Activated naive CD4-positive, alpha-beta T cell treated with Interleukin-2 at 50 U/mL for 16 hours (primary cell): ENCODE results near the gene CLCN2.

Experiments used
- DNase-seq: peaks from one replicate; pipeline ENCODE4 v3.0.0-alpha.2; 2020

The CLCN2 gene

DNA sequence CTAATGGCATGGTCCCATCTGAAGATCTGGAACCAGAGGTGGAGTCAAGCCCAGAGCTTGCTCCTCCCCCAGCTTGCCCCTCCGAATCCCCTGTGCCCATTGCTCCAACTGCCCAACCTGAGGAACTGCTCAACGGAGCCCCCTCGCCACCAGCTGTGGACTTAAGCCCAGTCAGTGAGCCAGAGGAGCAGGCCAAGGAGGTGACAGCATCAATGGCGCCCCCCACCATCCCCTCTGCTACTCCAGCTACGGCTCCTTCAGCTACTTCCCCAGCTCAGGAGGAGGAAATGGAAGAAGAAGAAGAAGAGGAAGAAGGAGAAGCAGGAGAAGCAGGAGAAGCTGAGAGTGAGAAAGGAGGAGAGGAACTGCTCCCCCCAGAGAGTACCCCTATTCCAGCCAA is 39.7 kb downstream of the CLCN2 start:
- no peak for DNase-seq

DNA sequence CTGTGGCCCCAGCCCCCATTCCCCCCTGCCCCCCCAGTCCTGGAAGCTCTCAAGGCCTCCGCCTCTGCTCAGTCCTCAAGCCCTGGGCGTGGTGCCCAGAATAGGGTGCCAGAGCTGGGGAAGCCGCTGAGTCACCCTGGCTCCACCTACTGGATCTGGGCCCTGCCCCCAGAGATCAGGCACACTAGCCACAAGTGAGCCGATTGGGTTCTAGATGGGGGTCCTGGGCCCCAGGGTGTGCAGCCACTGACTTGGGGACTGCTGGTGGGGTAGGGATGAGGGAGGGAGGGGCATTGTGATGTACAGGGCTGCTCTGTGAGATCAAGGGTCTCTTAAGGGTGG is 41.3 kb downstream of the CLCN2 start:
- peak; percentile 62 for DNase-seq

DNA sequence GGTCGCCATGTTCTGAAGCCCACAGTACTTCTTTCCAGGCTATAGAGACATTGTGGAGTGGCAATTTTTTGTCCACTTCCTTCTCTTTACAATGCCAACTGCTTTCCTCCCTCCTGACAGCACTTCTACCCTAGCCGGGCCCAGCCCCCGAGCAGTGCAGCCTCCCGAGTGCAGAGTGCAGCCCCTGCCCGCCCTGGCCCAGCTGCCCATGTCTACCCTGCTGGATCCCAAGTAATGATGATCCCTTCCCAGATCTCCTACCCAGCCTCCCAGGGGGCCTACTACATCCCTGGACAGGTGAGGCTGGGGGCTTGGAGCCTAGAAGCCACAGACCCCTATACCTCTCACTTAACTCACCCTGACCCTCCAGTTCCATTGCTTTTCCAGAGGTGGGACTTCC is 44.2 kb downstream of the CLCN2 start:
- no peak for DNase-seq

DNA sequence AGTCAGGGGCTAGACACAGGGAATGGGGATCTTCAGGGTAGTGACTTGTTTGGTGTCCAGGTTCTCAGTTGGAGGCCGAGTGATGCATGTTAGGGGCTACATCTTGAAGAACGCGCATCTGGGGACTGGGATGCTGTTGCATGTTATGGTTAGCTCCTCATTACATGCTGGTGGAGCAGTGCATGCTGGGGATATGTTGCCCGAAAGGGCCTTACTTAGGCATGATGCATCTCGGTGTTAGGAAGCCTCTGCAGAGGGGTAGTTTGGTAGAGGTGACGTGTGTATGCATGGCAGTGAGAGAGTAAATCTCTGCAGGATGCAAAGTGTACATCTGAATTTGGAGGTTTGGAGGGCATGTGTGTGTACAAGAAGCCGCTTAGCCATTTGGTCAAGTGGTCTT is 44.6 kb downstream of the CLCN2 start:
- no peak for DNase-seq

DNA sequence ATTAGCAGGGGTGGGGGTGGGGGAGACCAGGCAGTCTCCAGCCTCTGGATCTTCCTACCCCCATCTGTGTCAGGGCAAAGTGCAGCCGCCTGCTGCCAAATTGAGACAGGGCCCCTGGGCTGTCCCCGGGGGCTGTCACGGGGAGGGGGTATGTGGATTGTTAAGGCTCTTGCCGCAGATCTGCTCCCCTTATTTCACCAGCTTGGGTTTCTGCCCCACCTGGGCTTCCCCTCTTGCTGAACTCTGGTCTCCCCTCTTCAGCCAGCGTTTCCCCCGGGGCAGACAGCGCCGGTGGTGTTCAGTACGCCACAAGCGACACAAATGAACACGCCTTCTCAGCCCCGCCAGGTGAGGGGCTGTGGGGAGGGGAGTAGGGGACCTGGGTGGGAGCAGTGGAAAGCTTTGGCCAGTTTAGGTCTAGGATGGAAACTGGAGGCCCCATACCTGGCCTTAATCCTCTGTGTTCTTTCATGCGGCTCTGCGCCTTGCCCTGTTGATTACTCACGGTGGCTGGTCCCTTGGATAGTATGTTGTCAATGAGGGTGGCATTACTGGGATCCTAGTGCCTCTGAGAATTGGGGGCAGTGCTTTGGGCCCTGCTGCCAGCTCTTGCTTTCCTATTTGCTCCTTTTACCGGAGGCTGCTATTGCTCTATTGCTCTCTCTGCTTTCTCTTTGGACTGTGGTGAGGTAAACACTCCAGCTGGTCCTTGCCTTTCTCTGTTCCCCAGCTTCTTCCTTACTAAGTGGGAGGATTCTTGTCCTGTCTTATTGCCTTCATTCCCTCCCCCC is 45.3 kb downstream of the CLCN2 start:
- DNase-seq, result peak; percentile 18

DNA sequence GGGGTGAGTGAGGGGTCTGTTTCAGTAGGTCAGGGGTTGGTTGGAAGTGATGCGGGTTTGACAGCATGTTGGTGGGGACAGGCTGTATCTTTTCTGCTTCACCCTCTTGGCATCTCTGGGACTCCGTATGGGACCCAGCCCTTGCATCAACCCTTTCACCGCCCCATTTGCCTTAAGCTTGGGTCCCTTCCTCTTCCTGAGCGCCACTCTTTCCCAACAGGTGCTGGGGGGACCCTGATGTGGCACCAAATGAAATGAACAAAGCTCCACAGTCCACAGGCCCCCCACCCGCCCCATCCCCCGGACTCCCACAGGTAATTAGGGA is 45.9 kb downstream of the CLCN2 start:
- DNase-seq, result no peak

DNA sequence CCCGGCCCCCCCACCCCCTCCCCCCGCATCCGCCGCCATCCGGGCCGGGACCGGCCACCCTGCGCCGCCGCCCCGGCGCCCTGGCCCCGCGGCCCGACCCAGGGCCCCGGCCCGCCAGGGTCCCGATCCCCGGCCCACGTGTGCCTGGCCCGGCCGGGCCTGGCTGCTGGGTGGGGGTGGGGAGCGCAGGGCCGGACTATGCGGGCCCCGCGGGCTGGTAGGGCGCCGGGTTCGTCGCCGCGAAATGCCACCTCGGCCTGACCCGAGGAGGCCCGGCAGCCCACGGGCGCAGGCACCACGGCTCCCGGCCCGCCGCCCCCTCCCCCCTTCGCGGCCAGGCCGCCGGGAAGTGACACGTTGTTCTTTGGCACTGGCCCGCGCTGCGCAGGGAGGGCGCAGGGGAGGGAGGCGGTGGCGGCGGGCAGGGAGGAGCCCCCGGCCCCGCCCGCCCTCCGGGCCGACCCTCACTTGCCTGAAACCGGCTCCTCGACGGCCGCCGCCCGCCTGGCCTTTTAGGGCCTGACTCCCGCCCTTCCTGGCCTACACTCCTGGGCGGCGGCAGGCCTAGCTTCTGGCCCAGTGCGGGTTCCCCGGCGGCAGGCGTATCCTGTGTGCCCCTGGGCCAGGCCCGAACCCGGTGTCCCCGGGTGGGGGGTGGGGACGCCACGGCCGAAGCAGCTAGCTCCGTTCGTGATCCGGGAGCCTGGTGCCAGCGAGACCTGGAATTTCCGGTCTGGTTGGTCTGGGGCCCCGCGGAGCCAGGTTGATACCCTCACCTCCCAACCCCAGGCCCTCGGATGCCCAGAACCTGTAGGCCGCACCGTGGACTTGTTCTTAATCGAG is 46.5 kb downstream of the CLCN2 start:
- DNase-seq, result peak; percentile 75

DNA sequence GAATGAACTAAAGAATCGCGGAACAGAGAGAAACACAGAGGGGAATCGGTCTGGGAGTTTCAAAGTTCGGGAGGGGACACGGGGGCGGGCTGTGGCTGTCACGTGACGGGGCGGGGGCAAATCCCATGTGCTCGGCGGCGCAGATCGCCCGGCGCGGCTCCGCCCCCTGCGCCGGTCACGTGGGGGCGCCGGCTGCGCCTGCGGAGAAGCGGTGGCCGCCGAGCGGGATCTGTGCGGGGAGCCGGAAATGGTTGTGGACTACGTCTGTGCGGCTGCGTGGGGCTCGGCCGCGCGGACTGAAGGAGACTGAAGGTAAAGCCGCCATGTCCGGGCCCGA is 47.1 kb downstream of the CLCN2 start, which contains the start of gene EIF4G1:
EIF4G1 (plus strand) TSS at position 244 of the 337 bp plus-strand sequence. CDS start 1,191 bp downstream, outside the sequence.
- DNase-seq, result peak; percentile 92

DNA sequence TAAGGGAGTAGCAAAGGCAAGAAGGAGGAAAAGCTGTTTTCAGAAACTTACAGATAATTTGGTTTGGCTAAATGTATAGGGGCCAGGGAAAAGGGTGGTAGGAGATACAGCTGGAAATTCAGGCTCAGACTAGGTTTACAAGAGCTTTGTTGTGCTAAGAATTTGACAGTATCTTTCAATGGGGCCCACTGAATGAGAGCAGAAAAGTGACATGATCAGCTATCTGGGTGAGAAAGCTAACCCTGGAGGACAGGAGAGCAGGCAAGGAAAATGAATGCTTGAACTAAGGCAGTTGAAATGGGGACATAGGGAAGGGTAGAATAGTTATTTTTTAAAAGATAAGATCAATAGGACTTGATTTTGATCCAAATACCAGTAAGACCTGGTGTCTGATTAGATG is 49.8 kb downstream of the CLCN2 start:
- DNase-seq, result no peak

DNA sequence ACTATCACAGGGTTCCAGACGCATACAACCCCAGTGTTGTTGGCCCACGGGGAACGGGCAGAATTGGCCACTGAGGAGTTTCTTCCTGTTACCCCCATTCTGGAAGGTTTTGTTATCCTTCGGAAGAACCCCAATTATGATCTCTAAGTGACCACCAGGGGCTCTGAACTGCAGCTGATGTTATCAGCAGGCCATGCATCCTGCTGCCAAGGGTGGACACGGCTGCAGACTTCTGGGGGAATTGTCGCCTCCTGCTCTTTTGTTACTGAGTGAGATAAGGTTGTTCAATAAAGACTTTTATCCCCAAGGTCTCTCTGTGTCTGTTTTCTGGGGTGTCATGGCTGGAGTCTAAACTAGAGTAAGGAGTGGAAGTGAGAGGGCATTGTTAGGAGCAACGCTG is 52.7 kb downstream of the CLCN2 start:
- DNase-seq, result no peak

DNA sequence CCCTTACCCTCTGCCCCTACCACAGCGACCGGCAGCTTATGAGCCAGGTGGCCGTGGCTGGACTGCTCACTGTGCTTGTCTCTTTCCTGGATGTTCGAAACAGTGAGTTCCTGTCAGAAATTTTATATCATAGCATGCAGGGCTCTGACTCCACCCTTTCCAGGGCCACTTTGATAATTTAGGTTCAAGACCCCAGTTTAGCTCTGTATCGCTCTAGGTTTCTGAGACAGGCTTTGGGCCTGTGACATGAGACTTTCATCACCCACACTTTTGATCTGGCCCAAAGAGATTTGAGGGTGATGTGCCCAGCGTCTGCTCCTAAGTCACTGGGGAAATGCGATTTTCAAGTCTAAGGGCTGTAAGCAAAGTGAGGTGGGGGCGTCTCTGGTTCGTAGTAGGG is 53.5 kb downstream of the CLCN2 start:
- no peak for DNase-seq

DNA sequence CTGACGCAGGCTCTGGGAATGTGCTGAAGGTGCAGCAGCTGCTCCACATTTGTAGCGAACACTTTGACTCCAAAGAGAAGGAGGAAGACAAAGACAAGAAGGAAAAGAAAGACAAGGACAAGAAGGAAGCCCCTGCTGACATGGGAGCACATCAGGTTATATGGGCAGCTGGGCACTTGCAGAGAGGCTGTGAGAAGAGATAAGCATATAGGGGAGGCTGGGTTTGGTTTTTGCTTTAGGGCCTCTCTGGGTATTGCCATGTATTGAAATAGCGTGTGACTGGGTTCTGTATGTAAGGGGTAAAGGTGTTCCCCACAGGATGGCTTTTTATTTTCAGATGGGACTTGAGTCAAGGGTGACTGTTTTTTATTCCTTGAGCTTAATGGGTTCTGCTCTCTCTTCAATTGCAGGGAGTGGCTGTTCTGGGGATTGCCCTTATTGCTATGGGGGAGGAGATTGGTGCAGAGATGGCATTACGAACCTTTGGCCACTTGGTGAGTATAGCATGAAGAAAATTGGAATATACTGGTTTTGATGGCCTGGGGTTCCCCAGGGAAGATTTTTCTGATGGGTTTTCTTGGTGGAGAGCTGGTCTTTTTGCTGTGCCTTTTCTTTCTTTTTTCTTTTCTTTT is 54.9 kb downstream of the CLCN2 start:
- no peak for DNase-seq

DNA sequence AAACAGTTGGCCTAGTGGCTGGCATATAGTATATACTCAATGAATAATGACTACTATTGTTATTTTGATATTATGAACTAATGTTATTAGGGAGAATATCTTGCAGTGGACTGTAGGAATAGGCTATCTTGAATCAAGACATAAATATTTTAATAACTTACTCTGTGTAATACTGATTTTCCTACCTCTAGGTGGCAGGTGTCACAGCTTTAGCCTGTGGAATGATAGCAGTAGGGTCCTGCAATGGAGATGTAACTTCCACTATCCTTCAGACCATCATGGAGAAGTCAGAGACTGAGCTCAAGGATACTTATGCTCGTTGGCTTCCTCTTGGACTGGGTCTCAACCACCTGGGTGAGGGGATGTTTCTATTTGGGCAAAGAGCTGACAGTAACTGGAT is 55.8 kb downstream of the CLCN2 start:
- no peak for DNase-seq

DNA sequence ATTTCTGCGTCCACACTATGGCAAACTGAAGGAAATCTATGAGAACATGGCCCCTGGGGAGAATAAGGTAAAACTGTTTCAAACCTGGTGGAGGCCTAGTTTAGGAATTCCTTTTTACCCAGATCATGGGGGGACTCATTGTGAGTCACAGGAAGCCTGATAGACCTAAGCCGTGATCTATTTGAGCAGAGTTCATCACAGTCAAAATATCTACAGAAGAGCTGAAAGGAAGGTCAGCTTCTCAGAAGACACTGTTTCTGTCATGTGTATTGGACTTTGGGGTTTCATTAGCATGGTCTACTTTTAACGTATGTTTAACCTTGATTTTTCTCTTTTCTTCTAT is 61.1 kb downstream of the CLCN2 start:
- DNase-seq, result no peak

DNA sequence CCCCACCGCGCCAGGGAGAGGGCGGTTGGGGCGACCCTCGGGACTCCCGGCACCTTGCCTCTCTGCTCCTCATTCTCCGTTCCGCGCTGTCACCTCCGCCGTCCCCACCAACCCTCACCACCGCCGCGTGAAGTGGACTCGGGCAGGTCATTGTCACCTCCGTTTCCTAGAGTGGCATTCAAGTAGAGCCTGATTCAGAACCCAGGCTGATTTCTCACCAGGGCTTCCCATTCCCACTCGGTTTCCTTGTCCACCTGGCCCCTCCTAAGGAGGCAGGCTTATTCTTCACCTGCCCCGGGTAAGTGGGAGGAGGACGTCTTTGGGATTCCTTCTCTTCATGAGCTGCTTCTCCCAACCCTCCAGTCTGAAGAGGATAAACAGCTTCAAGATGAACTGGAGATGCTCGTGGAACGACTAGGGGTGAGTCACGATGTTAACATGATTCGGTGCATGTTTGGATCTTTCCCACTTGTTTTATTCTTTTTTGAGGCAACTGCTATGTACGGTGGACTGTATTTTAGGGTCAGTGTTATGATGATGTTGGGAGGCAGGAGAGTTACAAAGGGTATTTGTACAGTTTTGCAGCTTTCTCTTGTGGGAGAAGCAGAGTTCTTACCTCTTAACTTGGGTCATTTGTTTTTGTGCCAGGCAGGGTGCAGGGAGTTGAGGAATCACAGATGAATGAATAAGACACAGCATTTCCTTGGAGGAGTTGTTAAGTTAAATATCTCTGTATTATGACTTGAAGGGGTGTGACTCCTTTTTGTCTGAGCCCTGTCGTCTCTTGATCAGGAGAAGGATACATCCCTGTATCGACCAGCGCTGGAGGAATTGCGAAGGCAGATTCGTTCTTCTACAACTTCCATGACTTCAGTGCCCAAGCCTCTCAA is 61.7 kb downstream of the CLCN2 start:
- DNase-seq, result no peak

DNA sequence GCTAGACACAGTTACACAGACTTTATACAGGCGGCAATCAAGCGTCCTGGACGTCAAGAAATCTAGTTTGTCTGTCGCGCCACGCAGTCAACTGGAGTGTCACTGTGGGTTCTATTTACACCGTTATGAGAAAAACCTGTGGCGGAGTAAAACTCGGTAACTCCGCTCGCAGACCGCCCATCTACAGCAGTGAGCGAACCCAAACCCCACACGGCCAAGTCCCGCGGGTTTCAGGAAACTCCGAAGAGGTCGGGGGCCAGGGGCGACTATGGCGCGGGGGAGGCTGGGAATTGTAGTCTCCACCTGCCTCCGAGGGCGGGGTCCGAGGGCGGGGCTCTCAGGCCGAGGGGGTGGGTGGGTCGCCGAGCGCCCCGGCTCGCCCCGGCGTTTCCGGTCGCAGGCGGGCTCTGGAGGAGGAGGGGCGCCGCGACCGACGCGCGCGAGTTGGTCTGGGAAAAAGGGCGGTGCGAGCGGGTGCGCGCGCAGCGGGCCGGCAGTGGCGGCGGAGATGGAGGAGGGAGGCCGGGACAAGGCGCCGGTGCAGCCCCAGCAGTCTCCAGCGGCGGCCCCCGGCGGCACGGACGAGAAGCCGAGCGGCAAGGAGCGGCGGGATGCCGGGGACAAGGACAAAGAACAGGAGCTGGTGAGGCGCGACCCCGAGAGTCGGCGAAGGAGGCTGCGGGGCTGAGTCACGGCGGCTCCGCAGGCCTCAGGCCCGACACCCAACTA is 62.5 kb downstream of the CLCN2 start, which contains the start of gene PSMD2:
PSMD2 (plus strand) TSS at position 483 of the 729 bp plus-strand sequence; CDS start at position 509, 26 bp downstream.
- DNase-seq, result peak; percentile 98

DNA sequence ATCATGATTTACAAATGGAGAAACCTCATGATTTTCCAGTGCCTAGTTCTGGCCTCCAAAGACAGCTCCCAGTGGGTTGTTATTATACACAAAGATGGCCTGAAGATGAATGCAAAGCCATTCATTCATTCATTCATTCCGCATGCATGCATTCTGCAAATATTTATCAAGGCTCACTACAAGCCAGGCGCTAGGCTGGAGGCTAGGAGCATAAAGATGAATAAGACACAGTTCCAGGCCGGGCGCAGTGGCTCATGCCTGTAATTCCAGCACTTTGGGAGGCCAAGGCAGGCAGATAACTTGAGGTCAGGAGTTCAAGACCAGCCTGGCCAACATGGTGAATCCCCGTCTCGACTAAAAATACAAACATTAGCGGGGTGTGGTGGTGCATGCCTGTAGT is 64.8 kb downstream of the CLCN2 start:
- no peak for DNase-seq
